ENCODE data around the gene HOXA9. TPM values are rescaled to one million over a fixed set of nuclear protein-coding genes. Genes with fewer than 3 reads are reported as not detected.
A peak's percentile ranks its signal among the peaks of the same experiment; 100 is the strongest.

HOXA9 gene
- total and polyA plus RNA-seq, 10 donors, result 0.46 to 3.0 (median 0.98) TPM

DNA sequence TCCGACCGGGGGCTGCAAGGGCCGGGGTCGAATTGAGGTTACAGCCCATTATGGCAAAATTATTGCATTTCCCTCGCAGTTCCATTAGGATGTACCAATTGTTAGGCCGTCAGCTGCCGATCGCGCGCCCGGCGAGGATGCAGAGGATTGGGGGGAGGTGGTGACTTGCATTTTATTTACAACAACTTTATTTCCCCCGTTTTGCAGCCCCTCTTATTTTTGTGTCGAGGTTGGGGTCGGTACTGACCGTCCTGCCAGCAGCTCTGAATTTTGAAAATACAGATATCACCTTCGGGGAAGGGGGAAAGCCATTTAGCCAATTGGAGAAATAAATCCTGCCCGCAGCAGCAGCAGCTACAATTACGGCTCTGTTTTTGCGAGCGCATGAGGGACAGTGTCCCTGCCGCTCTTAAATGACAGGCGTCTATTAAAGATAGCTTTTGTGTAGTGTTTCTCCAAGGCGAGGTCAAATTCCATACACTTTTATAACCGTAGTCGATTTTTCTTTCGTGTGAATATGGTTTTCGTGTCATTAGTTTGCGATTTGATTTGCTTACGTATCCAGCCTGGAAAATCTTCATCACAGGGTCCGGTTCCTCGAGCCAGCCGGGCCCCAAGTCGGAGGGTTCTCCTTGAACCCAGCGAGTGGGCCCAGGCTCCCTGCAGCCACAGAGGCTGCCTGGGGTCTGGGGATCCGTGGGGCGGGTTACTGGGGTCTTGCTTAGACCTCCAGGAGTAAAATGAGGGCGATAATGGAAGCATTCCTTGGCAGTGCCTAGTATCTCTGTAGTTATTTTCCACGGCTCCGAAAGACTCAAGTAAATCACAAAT, 21.2 kb downstream of the HOXA9 start:
- H3K4me1 ChIP-seq, result peaks cover 8 to 43% (median 20%) of the 10 kb centered on the region in 6 donors
- TF ChIP-seq CTCF (IDR thresholded peaks at IDR 0.05 in 8 of 11, conservative IDR thresholded peaks at IDR 0.05 in 3 of 11), result peak in 5 of 11 experiments; percentile 5 to 61 (median 30)
- no peak for TF ChIP-seq POLR2AphosphoS5 (IDR thresholded peaks at IDR 0.05)
- H3K36me3 ChIP-seq, result no peaks in the 10 kb centered on the region
- no peaks in the 10 kb centered on the region for H3K9me3 ChIP-seq
- peak overlapping the region in 3 of 8 donors; percentile 82 to 95 (median 86) for H3K27ac ChIP-seq
- peak; percentile 25 for DNase-seq
- H3K27me3 ChIP-seq (replicated peaks in 1 of 7), result peaks cover 0 to 87% (median 40%) of the 10 kb centered on the region in 7 donors
- intact Hi-C loops (cut with DNase I; ENCODE audit: low total_unique reads), result no loop called here
- WGBS, 5 donors, result 67 to 84% (median 73%) methylated on average over 39 to 40 of the region's 40 CpGs
- peak overlapping the region in 7 of 8 donors; percentile 44 to 77 (median 49) for H3K4me3 ChIP-seq

GRCh38 chr7:27143023-27143949, 22.1 kb downstream of the HOXA9 start, which contains the start of gene HOXA5:
Gene HOXA5 (minus strand): TSS chr7:27143681. CDS start chr7:27143607, 74 bp downstream.
- intact Hi-C loops (cut with DNase I; ENCODE audit: low total_unique reads), result no loop called here

DNA sequence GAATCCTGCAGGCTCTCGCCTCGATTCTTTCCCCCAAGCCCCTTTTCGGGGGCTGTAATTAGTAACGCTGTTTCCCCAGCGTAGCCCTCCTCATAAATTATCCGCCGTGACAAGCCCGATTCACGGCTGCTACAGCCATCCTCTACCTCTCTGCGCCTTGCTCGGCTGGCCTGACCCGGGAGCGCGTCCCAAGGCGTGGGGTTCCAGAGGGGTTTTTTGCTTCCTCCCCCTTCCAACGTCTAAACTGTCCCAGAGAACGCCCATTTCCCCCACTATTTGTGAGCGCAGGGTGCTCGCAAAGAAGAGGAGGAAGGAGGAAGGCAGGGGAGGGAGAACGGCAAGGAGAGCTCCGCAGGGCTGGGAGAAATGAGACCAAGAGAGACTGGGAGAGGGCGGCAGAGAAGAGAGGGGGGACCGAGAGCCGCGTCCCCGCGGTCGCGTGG, 22.7 kb downstream of the HOXA9 start:
- Histone ChIP-seq H3K9me3 (no peaks in the 10 kb centered on the region), H3K4me3 (peak overlapping the region; percentile 44 to 77 (median 49)), H3K4me1 (peaks cover 2 to 27% (median 7%) of the 10 kb centered on the region in 6 donors), H3K36me3 (no peaks in the 10 kb centered on the region), H3K27ac (peak overlapping the region; percentile 66 to 95 (median 82)), H3K27me3 (replicated peaks in 1 of 7) (peaks cover 0 to 74% (median 24%) of the 10 kb centered on the region in 7 donors)
- TF ChIP-seq POLR2AphosphoS5 (IDR thresholded peaks at IDR 0.05) (no peak), POLR2A (IDR thresholded peaks at IDR 0.05) (no peak), CTCF (IDR thresholded peaks at IDR 0.05 in 8 of 11, conservative IDR thresholded peaks at IDR 0.05 in 3 of 11) (no peak)
- WGBS, 5 donors, result 33 to 74% (median 59%) methylated on average over 29 of the region's 29 CpGs
- no peak for DNase-seq
- intact Hi-C loops (cut with DNase I; ENCODE audit: low total_unique reads), result no loop called here

More at GRCh38 chr7:27143023-27143949, 22.1 kb downstream of the HOXA9 start, which contains the start of gene HOXA5:
- WGBS, 5 donors, result 44 to 71% (median 54%) methylated on average over 55 to 86 of the region's 86 CpGs
- no peaks in the 10 kb centered on the region for H3K36me3 ChIP-seq
- H3K4me3 ChIP-seq, result peak within 1 kb of the TSS; percentile 44 to 77 (median 49)
- H3K9me3 ChIP-seq, result no peaks in the 10 kb centered on the region
- TF ChIP-seq CTCF (IDR thresholded peaks at IDR 0.05 in 8 of 11, conservative IDR thresholded peaks at IDR 0.05 in 3 of 11) (peak in 8 of 11 experiments; percentile 47 to 87 (median 74)), POLR2A (IDR thresholded peaks at IDR 0.05) (peak in 1 of 3 donors; percentile 87), POLR2AphosphoS5 (IDR thresholded peaks at IDR 0.05) (peak; percentile 47 to 72 (median 63))
- peak within 1 kb of the TSS; percentile 66 to 95 (median 82) for H3K27ac ChIP-seq
- peaks cover 0 to 81% (median 31%) of the 10 kb centered on the region in 7 donors for H3K27me3 ChIP-seq (replicated peaks in 1 of 7)
- peak; percentile 90 for DNase-seq
- H3K4me1 ChIP-seq, result peaks cover 8 to 34% (median 14%) of the 10 kb centered on the region in 6 donors
